K562 (cell line): ENCODE data around the gene RINL. TPM values are rescaled to one million over a fixed set of nuclear protein-coding genes. Genes with fewer than 3 reads are reported as not detected.

Source experiments
- ATF1 ChIP-seq, 2 experiments: fragments of 450-650 bp in 1 of 2; IDR thresholded peaks; 2 replicates each; pipeline ENCODE4 v1.6.1; 2016; ENCODE audit warnings: missing compliant biosample characterization in 1 of 2, missing genetic modification characterization in 1 of 2
- CCNT2 ChIP-seq: IDR thresholded peaks from 2 replicates; pipeline ENCODE4 v1.6.1; 2011; ENCODE audit warnings: borderline replicate concordance, low read depth, mild to moderate bottlenecking, moderate library complexity, mixed read lengths, low read length; ENCODE audit not compliant: insufficient read length; ENCODE audit errors: extremely low read depth
- ELF4 ChIP-seq: fragments of 450-650 bp; formaldehyde crosslinking; IDR thresholded peaks from 2 replicates; pipeline ENCODE4 v1.4.0; 2022; ENCODE audit warnings: missing genetic modification characterization
- EP300 ChIP-seq: IDR thresholded peaks from 2 replicates; pipeline ENCODE4 v1.6.1; 2012; ENCODE audit warnings: low read length, improper control_type of control experiment
- FOS ChIP-seq: IDR thresholded peaks from 3 replicates; pipeline ENCODE4 v1.6.1; 2011; ENCODE audit not compliant: insufficient read length; ENCODE audit errors: extremely low read depth
- FOXJ3 ChIP-seq: sonication (generic); formaldehyde crosslinking; IDR thresholded peaks from 2 replicates; pipeline ENCODE4 v1.4.0; 2020; ENCODE audit warnings: mild to moderate bottlenecking, missing genetic modification reagents
- HDAC1 ChIP-seq, 2 experiments: fragments of 450-650 bp; IDR thresholded peaks; 2 replicates each; pipeline ENCODE4 v1.6.1; 2016 to 2017; ENCODE audit warnings: inconsistent platforms in 1 of 2, mild to moderate bottlenecking in 1 of 2, moderate library complexity in 1 of 2
- MTF1 ChIP-seq: fragments of 250-450 bp; sonication (Bioruptor Pico); IDR thresholded peaks from 2 replicates; pipeline ENCODE4 v1.9.0; 2021; ENCODE audit warnings: moderate library complexity, mild to moderate bottlenecking, inconsistent platforms, borderline replicate concordance
- PHTF2 ChIP-seq: fragments of 250-450 bp; sonication (Bioruptor Pico); IDR thresholded peaks from 2 replicates; pipeline ENCODE4 v1.5.0; 2021; ENCODE audit warnings: mild to moderate bottlenecking
- USF1 ChIP-seq: sonication (generic); formaldehyde crosslinking; IDR thresholded peaks from 2 replicates; pipeline ENCODE4 v1.9.0; 2022; ENCODE audit warnings: mild to moderate bottlenecking, missing genetic modification reagents
- ZBTB8A ChIP-seq: fragments of 450-650 bp; IDR thresholded peaks from 2 replicates; pipeline ENCODE4 v1.6.1; 2018; ENCODE audit warnings: mild to moderate bottlenecking, moderate library complexity; ENCODE audit not compliant: partially characterized antibody
- ZFX ChIP-seq: sonication (generic); formaldehyde crosslinking; IDR thresholded peaks from 2 replicates; pipeline ENCODE4 v1.8.0; 2022; ENCODE audit warnings: mild to moderate bottlenecking, missing genetic modification reagents, moderate library complexity
- ZKSCAN1 ChIP-seq: fragments of 150-350 bp; IDR thresholded peaks from 2 replicates; pipeline ENCODE4 v1.6.1; 2016; ENCODE audit warnings: low read depth, low read length
- ZNF592 ChIP-seq: fragments of 450-650 bp; IDR thresholded peaks from 2 replicates; pipeline ENCODE4 v1.6.1; 2017; ENCODE audit warnings: antibody characterized with exemption, mild to moderate bottlenecking
- ZNF740 ChIP-seq, 3 experiments: fragments of 200-800 bp in 1 of 3; sonication (Bioruptor generic) in 1 of 3; sonication (generic) in 1 of 3; formaldehyde crosslinking in 1 of 3; IDR thresholded peaks; 2 replicates each; pipeline versions ENCODE4 v1.6.1 to v1.8.0; 2016 to 2022; ENCODE audit warnings: mild to moderate bottlenecking in 2 of 3, missing compliant biosample characterization in 2 of 3, missing genetic modification characterization in 2 of 3, missing genetic modification reagents in 1 of 3
- polyA plus RNA-seq, 8 experiments: library from polyadenylated mRNA; depleted of rRNA in 4 of 8; stranded (reverse) in 5 of 8; unstranded in 3 of 8; fragments of >200 nt; fragmentation: Nextera tagmentation in 2 of 8; fragmentation: Illumina TruSeq in 1 of 8; extraction: Ambion mirVana in 2 of 8; extraction: Trizol in 1 of 8; gene quantifications; 2 replicates each; pipeline versions ENCODE4 v1.2.1 to v1.2.3, GENCODE V29; 2011 to 2014; ENCODE audit warnings: inconsistent platforms in 1 of 8, missing spikeins in 1 of 8
- total RNA-seq, 7 experiments: library from RNA; depleted of rRNA in 6 of 7; stranded (reverse); fragments of >200 nt in 6 of 7; fragmentation: Illumina TruSeq in 2 of 7; extraction: Trizol in 2 of 7; gene quantifications; 2 replicates each; pipeline versions ENCODE4 v1.2.1 to v1.2.3, GENCODE V29; 2011 to 2021; ENCODE audit warnings: low replicate concordance in 1 of 7
- TF ChIP-seq, protein P1 (sequence below): sonication (generic); formaldehyde crosslinking; IDR thresholded peaks from 2 replicates; pipeline ENCODE4 v1.8.0; 2022; ENCODE audit warnings: missing genetic modification reagents, mild to moderate bottlenecking, moderate library complexity, borderline replicate concordance
- TF ChIP-seq, protein P2 (sequence below): fragments of 200-800 bp; sonication (Bioruptor generic); IDR thresholded peaks from 2 replicates; pipeline ENCODE4 v1.6.1; 2017; ENCODE audit warnings: missing genetic modification characterization, missing compliant biosample characterization

The RINL gene
- total and polyA plus RNA-seq, 9 of the 15 experiments (the other 6 are each of a cell fraction or from before 2014, with no cell fraction given) = 0.82 to 10.9 (median 4.9) TPM

DNA sequence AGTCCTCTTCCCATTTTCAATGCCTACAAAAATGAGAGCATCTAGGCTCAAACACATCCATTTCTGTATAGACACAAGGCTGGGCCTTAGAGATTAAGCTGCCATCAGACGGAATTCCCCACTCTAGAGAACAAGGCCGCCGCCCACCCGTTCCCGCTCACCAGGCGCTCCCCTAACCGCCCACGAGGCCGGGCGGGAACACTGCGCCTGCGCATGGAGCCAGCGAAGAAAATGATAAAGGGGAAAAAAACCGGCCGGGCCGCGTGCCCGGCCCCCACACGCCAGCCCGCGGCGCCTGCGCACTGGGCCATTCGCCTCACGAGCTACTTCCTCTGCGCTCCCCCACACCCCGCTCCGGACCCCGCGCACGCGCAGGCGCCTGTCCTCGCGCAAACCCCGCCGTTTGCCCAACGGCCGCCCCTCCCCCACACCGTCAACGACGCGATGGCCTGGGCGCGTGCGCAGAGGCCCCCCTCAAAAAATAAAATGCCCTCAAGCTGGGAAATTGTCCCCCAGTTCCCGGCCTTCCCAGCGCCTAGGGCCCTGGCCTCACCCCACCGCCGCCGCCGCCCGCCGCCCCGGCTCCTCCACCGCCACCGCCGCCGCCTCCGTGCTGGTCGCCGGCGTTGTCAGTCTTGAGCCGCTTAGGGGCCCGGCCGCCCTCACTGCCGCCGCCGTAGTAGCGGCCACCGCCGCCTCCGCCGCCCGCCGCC is 28.8 kb downstream of the RINL start (continued):
- TF ChIP-seq ZBTB8A (no peak), FOS (no peak), ZNF740 (CRISPR knock-in tag; IDR thresholded peaks at IDR 0.05) (peak; percentile 86), ZNF740 (tag; IDR thresholded peaks at IDR 0.05) (peak in 1 of 2 experiments; percentile 84; a peak in 2 of 4 replicates), ZFX (peak; percentile 67), MTF1 (CRISPR knock-in tag) (no peak), ZNF592 (peak; percentile 73), EP300 (peak; percentile 65), ATF1 (CRISPR knock-in tag; IDR thresholded peaks at IDR 0.05) (no peak), ATF1 (tag; IDR thresholded peaks at IDR 0.05) (no peak), ZKSCAN1 (0 out of 2 replicates have a peak, but pooled peaks have one; percentile 70), USF1 (peak; percentile 51), ELF4 (CRISPR knock-in tag) (peak; percentile 47; the same call in 1 of the 2 replicates), HDAC1 (IDR thresholded peaks at IDR 0.05) (peak in 1 of 2 experiments; percentile 77; a peak in 1 of 4 replicates), FOXJ3 (no peak), CCNT2 (peak; percentile 97), PHTF2 (0 out of 2 replicates have a peak, but pooled peaks have one; percentile 57)
- TF ChIP-seq, protein P1, sequence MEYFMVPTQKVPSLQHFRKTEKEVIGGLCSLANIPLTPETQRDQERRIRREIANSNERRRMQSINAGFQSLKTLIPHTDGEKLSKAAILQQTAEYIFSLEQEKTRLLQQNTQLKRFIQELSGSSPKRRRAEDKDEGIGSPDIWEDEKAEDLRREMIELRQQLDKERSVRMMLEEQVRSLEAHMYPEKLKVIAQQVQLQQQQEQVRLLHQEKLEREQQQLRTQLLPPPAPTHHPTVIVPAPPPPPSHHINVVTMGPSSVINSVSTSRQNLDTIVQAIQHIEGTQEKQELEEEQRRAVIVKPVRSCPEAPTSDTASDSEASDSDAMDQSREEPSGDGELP (CRISPR knock-in tag) = peak; percentile 72
- TF ChIP-seq, protein P2, sequence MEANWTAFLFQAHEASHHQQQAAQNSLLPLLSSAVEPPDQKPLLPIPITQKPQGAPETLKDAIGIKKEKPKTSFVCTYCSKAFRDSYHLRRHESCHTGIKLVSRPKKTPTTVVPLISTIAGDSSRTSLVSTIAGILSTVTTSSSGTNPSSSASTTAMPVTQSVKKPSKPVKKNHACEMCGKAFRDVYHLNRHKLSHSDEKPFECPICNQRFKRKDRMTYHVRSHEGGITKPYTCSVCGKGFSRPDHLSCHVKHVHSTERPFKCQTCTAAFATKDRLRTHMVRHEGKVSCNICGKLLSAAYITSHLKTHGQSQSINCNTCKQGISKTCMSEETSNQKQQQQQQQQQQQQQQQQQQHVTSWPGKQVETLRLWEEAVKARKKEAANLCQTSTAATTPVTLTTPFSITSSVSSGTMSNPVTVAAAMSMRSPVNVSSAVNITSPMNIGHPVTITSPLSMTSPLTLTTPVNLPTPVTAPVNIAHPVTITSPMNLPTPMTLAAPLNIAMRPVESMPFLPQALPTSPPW (CRISPR knock-in tag) = peak; percentile 79; the same call in 1 of the 2 replicates
